K562 (cell line): ENCODE measurements around the gene TMEM120B. TPM values are rescaled to one million over a fixed set of nuclear protein-coding genes. Genes with fewer than 3 reads are reported as not detected.

Experiments
- CBFB ChIP-seq: sonication (generic); formaldehyde crosslinking; IDR thresholded peaks from 2 replicates; pipeline ENCODE4 v1.4.0; 2020; ENCODE audit warnings: mild to moderate bottlenecking, missing genetic modification reagents
- CHD4 ChIP-seq: fragments of 200-600 bp; sonication (generic); IDR thresholded peaks from 3 replicates; pipeline ENCODE4 v1.6.1; 2012; ENCODE audit warnings: low read depth, mild to moderate bottlenecking, mixed read lengths, low read length, inconsistent platforms; ENCODE audit not compliant: insufficient read depth, insufficient replicate concordance, poor library complexity, severe bottlenecking
- E2F6 ChIP-seq, 2 experiments: IDR thresholded peaks; 2 replicates each; pipeline ENCODE4 v1.6.1; 2011; ENCODE audit warnings: borderline replicate concordance in 1 of 2, control low read depth in 1 of 2, low read depth in 1 of 2, low read length in 1 of 2, mild to moderate bottlenecking in 1 of 2, mixed read lengths in 1 of 2, moderate library complexity in 1 of 2; ENCODE audit not compliant: insufficient read depth in 1 of 2, insufficient read length in 1 of 2, poor library complexity in 1 of 2, severe bottlenecking in 1 of 2; ENCODE audit errors: extremely low read depth in 1 of 2
- FOSL1 ChIP-seq: fragments of 200-800 bp; sonication (Bioruptor generic); conservative IDR thresholded peaks from 2 replicates; pipeline ENCODE4 v1.6.1; 2016; ENCODE audit warnings: missing genetic modification characterization, missing compliant biosample characterization
- FOXJ3 ChIP-seq: sonication (generic); formaldehyde crosslinking; IDR thresholded peaks from 2 replicates; pipeline ENCODE4 v1.4.0; 2020; ENCODE audit warnings: mild to moderate bottlenecking, missing genetic modification reagents
- IRF2 ChIP-seq: sonication (generic); formaldehyde crosslinking; IDR thresholded peaks from 2 replicates; pipeline ENCODE4 v1.8.1; 2022; ENCODE audit warnings: mild to moderate bottlenecking, missing genetic modification reagents
- IRF9 ChIP-seq: fragments of 450-650 bp; IDR thresholded peaks from 2 replicates; pipeline ENCODE4 v1.6.1; 2016; ENCODE audit warnings: missing biosample characterization, missing genetic modification characterization
- MXI1 ChIP-seq: IDR thresholded peaks from 2 replicates; pipeline ENCODE4 v1.6.1; 2011; ENCODE audit warnings: low read depth, mild to moderate bottlenecking, improper control_type of control experiment, low read length
- NR1H2 ChIP-seq: sonication (generic); formaldehyde crosslinking; IDR thresholded peaks from 2 replicates; pipeline ENCODE4 v1.4.0; 2020; ENCODE audit warnings: mild to moderate bottlenecking, missing genetic modification reagents
- OTX1 ChIP-seq: fragments of 450-650 bp; formaldehyde crosslinking; IDR thresholded peaks from 2 replicates; pipeline ENCODE4 v1.4.0; 2022; ENCODE audit warnings: mild to moderate bottlenecking
- PHB ChIP-seq: fragments of 250-450 bp; sonication (Bioruptor Pico); IDR thresholded peaks from 2 replicates; pipeline ENCODE4 v1.5.0; 2021
- PTTG1 ChIP-seq: fragments of 450-650 bp; IDR thresholded peaks from 2 replicates; pipeline ENCODE4 v1.6.1; 2016; ENCODE audit warnings: low read depth, mild to moderate bottlenecking, missing genetic modification characterization, missing compliant biosample characterization
- RBM34 ChIP-seq: fragments of 200-400 bp; formaldehyde crosslinking; IDR thresholded peaks from 2 replicates; pipeline ENCODE4 v1.6.1; 2018; ENCODE audit warnings: low read length, borderline replicate concordance; ENCODE audit not compliant: insufficient read depth
- SNRNP70 ChIP-seq: fragments of 200-400 bp; formaldehyde crosslinking; optimal IDR thresholded peaks from 2 replicates; pipeline ENCODE3; 2017; ENCODE audit warnings: low read depth, low read length
- SP1 ChIP-seq: sonication (generic); formaldehyde crosslinking; IDR thresholded peaks from 2 replicates; pipeline ENCODE4 v1.8.1; 2022; ENCODE audit warnings: mild to moderate bottlenecking, missing genetic modification reagents
- TFAP4 ChIP-seq: sonication (generic); formaldehyde crosslinking; IDR thresholded peaks from 2 replicates; pipeline ENCODE4 v1.8.0; 2022; ENCODE audit warnings: missing genetic modification reagents, mild to moderate bottlenecking, moderate library complexity, borderline replicate concordance
- TRIM28 ChIP-seq: fragments of 450-650 bp; IDR thresholded peaks from 2 replicates; pipeline ENCODE4 v1.6.1; 2017
- ZNF12 ChIP-seq: sonication (generic); formaldehyde crosslinking; IDR thresholded peaks from 2 replicates; pipeline ENCODE4 v1.4.0; 2020; ENCODE audit warnings: mild to moderate bottlenecking, missing genetic modification reagents
- ZNF146 ChIP-seq: IDR thresholded peaks from one replicate; pipeline ENCODE4 v1.6.1; 2018; ENCODE audit warnings: missing compliant biosample characterization; ENCODE audit not compliant: unreplicated experiment
- ZNF175 ChIP-seq: fragments of 200-800 bp; sonication (Bioruptor generic); IDR thresholded peaks from 2 replicates; pipeline ENCODE4 v1.6.1; 2016; ENCODE audit warnings: low read depth, mild to moderate bottlenecking, missing genetic modification characterization, missing compliant biosample characterization
- polyA plus RNA-seq, 8 experiments: library from polyadenylated mRNA; depleted of rRNA in 4 of 8; stranded (reverse) in 5 of 8; unstranded in 3 of 8; fragments of >200 nt; fragmentation: Nextera tagmentation in 2 of 8; fragmentation: Illumina TruSeq in 1 of 8; extraction: Ambion mirVana in 2 of 8; extraction: Trizol in 1 of 8; gene quantifications; 2 replicates each; pipeline versions ENCODE4 v1.2.1 to v1.2.3, GENCODE V29; 2011 to 2014; ENCODE audit warnings: inconsistent platforms in 1 of 8, missing spikeins in 1 of 8
- total RNA-seq, 7 experiments: library from RNA; depleted of rRNA in 6 of 7; stranded (reverse); fragments of >200 nt in 6 of 7; fragmentation: Illumina TruSeq in 2 of 7; extraction: Trizol in 2 of 7; gene quantifications; 2 replicates each; pipeline versions ENCODE4 v1.2.1 to v1.2.3, GENCODE V29; 2011 to 2021; ENCODE audit warnings: low replicate concordance in 1 of 7

TMEM120B gene
- total and polyA plus RNA-seq, 9 of the 15 experiments (the other 6 are each of a cell fraction or from before 2014, with no cell fraction given): 1.7 to 18.6 (median 7.4) TPM

- TF ChIP-seq CHD4 (peak; percentile 4), ZNF146 (CRISPR knock-in tag) (no peak), ZNF175 (CRISPR knock-in tag) (no peak), PTTG1 (tag) (0 out of 2 replicates have a peak, but pooled peaks have one; percentile 37), RBM34 (no peak), MXI1 (no peak), IRF2 (no peak), FOXJ3 (no peak), TRIM28 (peak; percentile 8; the same call in 1 of the 2 replicates), CBFB (CRISPR knock-in tag) (no peak), OTX1 (CRISPR knock-in tag) (0 out of 2 replicates have a peak, but pooled peaks have one; percentile 43), NR1H2 (CRISPR knock-in tag) (peak; percentile 82; the same call in 1 of the 2 replicates), E2F6 (IDR thresholded peaks at IDR 0.05; ENCODE audit: borderline replicate concordance in 1 of 2, extremely low read depth in 1 of 2, insufficient read depth in 1 of 2, insufficient read length in 1 of 2, low read depth in 1 of 2, low read length in 1 of 2, poor library complexity in 1 of 2, severe bottlenecking in 1 of 2) (no peak), ZNF12 (CRISPR knock-in tag) (0 out of 2 replicates have a peak, but pooled peaks have one; percentile 76), IRF9 (tag) (peak; percentile 25; the same call in 1 of the 2 replicates), SNRNP70 (no peak), PHB (CRISPR knock-in tag) (no peak), SP1 (CRISPR knock-in tag) (no peak), FOSL1 (tag) (0 out of 2 replicates have a peak, but pooled peaks have one; percentile 22), TFAP4 (no peak)
Observed at GRCh38 chr12:121749267-121749666, 36.7 kb downstream of the TMEM120B start (continued).
